Endothelial cell (in vitro differentiated cells): ENCODE results near the gene SLC5A4. TPM values are rescaled to one million over a fixed set of nuclear protein-coding genes. Genes with fewer than 3 reads are reported as not detected.

Experiments
- DNase-seq: peaks from one replicate; pipeline ENCODE4 v3.0.0; 2021; ENCODE audit warnings: low spot score
- H3K27ac Mint-ChIP-seq: one replicate; pipeline ENCODE4 v1.8.0; 2021; ENCODE audit warnings: mixed read lengths, inconsistent platforms; ENCODE audit not compliant: unreplicated experiment
- H3K27me3 Mint-ChIP-seq: one replicate; pipeline ENCODE4 v1.8.0; 2021; ENCODE audit warnings: mild to moderate bottlenecking, moderate library complexity, mixed read lengths, inconsistent platforms; ENCODE audit not compliant: unreplicated experiment
- H3K36me3 Mint-ChIP-seq: one replicate; pipeline ENCODE4 v1.8.0; 2021; ENCODE audit warnings: mild to moderate bottlenecking, low read depth, mixed read lengths, inconsistent platforms; ENCODE audit not compliant: unreplicated experiment
- H3K4me1 Mint-ChIP-seq: one replicate; pipeline ENCODE4 v1.8.0; 2021; ENCODE audit warnings: mild to moderate bottlenecking, mixed read lengths, inconsistent platforms; ENCODE audit not compliant: unreplicated experiment
- H3K4me3 Mint-ChIP-seq: one replicate; pipeline ENCODE4 v1.8.0; 2021; ENCODE audit warnings: mild to moderate bottlenecking, mixed read lengths, inconsistent platforms; ENCODE audit not compliant: unreplicated experiment
- H3K9me3 Mint-ChIP-seq: one replicate; pipeline ENCODE4 v1.8.0; 2021; ENCODE audit warnings: mixed read lengths, inconsistent platforms; ENCODE audit not compliant: unreplicated experiment
- total RNA-seq: library from RNA; stranded (reverse); fragmentation: NEBNext Ultra II Directional; extraction: Animal tissue kit (Norgen Biotek cat#: 25700); gene quantifications from one replicate; pipeline ENCODE4 v1.2.1, GENCODE V29; 2021; ENCODE audit not compliant: unreplicated experiment
- TF ChIP-seq, protein P1 (sequence below): fragments of 200-600 bp; sonication (generic); IDR thresholded peaks from one replicate; pipeline ENCODE4 v1.5.0; 2021; ENCODE audit warnings: antibody characterized with exemption; ENCODE audit not compliant: unreplicated experiment

The SLC5A4 gene
- total RNA-seq, 1 donor from 2014 or later, result not detected

DNA sequence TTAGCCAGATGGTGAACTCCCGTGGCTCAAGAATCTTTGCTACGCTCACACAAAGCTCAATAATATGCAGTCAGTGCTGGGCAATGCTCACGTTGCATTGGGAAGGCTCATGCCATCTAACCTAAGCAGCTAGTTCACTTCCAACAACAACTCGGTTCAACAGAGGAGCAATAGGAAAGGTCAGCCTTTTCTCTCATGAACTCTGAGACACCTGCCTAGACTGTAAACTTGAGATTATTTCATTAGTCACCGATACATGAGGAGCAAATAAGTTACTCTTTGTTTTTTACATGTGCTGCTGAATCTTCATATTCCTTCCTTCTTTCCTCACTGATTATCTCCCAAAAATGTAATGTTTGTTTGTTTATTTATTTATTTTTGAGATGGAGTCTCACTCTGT lies 9.0 kb downstream of the SLC5A4 start:
- H3K36me3 Mint-ChIP-seq, result peaks cover 13% of the 10 kb centered on the region
- H3K9me3 Mint-ChIP-seq, result no peaks in the 10 kb centered on the region
- H3K4me1 Mint-ChIP-seq, result peaks cover 37% of the 10 kb centered on the region
- H3K27me3 Mint-ChIP-seq, result peaks cover 3% of the 10 kb centered on the region
- H3K27ac Mint-ChIP-seq, result no peak overlapping the region
- TF ChIP-seq, protein P1, sequence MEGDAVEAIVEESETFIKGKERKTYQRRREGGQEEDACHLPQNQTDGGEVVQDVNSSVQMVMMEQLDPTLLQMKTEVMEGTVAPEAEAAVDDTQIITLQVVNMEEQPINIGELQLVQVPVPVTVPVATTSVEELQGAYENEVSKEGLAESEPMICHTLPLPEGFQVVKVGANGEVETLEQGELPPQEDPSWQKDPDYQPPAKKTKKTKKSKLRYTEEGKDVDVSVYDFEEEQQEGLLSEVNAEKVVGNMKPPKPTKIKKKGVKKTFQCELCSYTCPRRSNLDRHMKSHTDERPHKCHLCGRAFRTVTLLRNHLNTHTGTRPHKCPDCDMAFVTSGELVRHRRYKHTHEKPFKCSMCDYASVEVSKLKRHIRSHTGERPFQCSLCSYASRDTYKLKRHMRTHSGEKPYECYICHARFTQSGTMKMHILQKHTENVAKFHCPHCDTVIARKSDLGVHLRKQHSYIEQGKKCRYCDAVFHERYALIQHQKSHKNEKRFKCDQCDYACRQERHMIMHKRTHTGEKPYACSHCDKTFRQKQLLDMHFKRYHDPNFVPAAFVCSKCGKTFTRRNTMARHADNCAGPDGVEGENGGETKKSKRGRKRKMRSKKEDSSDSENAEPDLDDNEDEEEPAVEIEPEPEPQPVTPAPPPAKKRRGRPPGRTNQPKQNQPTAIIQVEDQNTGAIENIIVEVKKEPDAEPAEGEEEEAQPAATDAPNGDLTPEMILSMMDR, result no peak
- H3K4me3 Mint-ChIP-seq, result no peak overlapping the region
- no peak for DNase-seq

DNA sequence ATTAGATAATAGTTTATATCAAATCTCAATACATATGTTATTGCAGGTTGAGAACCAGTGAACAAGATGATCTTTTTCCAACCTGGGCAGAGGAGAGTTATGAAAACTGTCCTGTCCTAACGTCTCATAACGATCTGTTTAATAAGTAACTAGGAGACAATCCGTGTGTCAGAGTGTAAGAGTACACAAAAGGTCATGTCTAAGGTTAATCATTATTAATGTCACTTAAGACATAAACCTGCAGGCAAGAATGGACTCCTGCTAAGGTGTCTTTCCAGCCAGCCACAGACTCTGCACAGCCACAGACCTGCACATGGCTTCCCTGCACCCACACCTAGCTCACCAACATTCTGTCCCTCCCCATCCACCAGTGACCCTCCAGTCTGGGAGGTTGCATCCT lies 10.1 kb downstream of the SLC5A4 start:
- Mint-ChIP-seq H3K4me1 (peaks cover 36% of the 10 kb centered on the region), H3K27ac (no peak overlapping the region), H3K27me3 (peaks cover 3% of the 10 kb centered on the region), H3K4me3 (no peak overlapping the region), H3K9me3 (no peaks in the 10 kb centered on the region), H3K36me3 (peaks cover 13% of the 10 kb centered on the region)
- TF ChIP-seq, protein P1, result no peak
- no peak for DNase-seq

DNA sequence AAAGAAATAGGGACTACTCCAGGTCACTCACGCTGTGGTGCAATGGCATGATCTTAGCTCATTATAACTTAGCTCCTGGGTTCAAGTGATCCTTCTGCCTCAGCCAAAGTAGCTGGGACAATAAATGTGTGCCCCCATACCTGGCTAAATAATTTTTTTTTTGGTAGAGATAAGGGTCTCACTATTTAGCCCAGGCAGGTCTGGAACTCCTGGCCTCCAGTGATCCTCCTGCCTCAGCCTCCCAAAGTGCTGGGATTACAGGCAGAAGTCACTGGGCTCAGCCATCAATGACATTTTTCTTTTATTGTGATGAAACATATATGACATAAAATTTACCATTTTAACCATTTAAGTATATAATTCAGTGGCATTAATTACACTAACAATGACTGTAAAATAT lies 10.6 kb downstream of the SLC5A4 start:
- H3K4me3 Mint-ChIP-seq, result no peak overlapping the region
- H3K27ac Mint-ChIP-seq, result no peak overlapping the region
- H3K27me3 Mint-ChIP-seq, result no peaks in the 10 kb centered on the region
- TF ChIP-seq, protein P1, result no peak
- peaks cover 31% of the 10 kb centered on the region for H3K4me1 Mint-ChIP-seq
- no peak for DNase-seq
- H3K36me3 Mint-ChIP-seq, result peaks cover 9% of the 10 kb centered on the region
- H3K9me3 Mint-ChIP-seq, result no peaks in the 10 kb centered on the region

DNA sequence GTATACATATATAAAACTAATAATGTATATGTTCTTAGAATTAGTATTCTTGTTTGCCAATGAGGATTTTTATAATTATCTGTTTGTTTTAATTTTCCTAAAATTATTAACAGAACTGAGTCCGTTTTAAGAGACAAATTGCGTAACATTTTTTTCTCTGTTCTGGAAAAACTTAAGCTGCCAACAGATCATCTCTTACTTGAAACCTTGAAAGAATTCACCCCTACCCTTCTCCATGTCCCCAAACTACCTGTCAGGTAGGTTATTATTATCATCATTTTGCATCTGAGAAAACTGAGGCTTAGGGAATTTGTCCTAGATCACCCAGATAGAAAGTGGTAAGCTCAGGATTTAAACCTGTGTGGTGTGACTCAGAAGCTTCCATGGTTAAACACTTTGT lies 14.7 kb downstream of the SLC5A4 start:
- peaks cover 5% of the 10 kb centered on the region for H3K4me1 Mint-ChIP-seq
- no peaks in the 10 kb centered on the region for H3K27me3 Mint-ChIP-seq
- no peak overlapping the region for H3K27ac Mint-ChIP-seq
- no peak overlapping the region for H3K4me3 Mint-ChIP-seq
- peaks cover 3% of the 10 kb centered on the region for H3K36me3 Mint-ChIP-seq
- TF ChIP-seq, protein P1, result no peak
- H3K9me3 Mint-ChIP-seq, result no peaks in the 10 kb centered on the region
- no peak for DNase-seq

DNA sequence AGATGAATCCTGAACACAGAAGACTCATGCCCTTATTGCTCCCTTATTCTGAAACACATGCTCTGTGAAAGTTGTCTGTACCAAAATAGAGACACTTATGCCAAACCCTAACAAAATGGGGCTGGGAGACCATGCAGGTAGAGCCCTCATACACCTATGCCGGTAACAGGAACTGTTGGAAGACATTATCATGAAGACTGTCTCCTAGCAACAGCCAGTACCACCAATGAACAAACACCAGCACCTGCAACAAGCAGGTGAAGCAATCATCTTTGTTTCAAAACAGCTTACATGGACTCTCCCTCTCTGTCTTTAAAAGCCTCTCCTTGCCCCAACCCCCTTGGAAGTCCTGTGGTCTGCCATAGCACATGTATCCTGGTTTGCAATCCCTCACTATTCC lies 17.2 kb downstream of the SLC5A4 start:
- no peak overlapping the region for H3K27ac Mint-ChIP-seq
- peaks cover 3% of the 10 kb centered on the region for H3K36me3 Mint-ChIP-seq
- TF ChIP-seq, protein P1, result no peak
- H3K4me1 Mint-ChIP-seq, result peaks cover 8% of the 10 kb centered on the region
- no peak overlapping the region for H3K4me3 Mint-ChIP-seq
- DNase-seq, result no peak
- H3K27me3 Mint-ChIP-seq, result no peaks in the 10 kb centered on the region
- H3K9me3 Mint-ChIP-seq, result no peaks in the 10 kb centered on the region
